ENCODE measurements around the gene CD84.
"Not testable (repeated sequence)": the region's sequence is repeated elsewhere in the genome, so short reads cannot be mapped to it uniquely, and the experiment has no call there.

Gene CD84

GRCh38 chr1:160579216-160579701 is at the start of gene CD84:
Gene CD84 (minus strand): TSS chr1:160579496. CDS start chr1:160579437, 59 bp downstream.
- DNase-seq = no peak

DNA sequence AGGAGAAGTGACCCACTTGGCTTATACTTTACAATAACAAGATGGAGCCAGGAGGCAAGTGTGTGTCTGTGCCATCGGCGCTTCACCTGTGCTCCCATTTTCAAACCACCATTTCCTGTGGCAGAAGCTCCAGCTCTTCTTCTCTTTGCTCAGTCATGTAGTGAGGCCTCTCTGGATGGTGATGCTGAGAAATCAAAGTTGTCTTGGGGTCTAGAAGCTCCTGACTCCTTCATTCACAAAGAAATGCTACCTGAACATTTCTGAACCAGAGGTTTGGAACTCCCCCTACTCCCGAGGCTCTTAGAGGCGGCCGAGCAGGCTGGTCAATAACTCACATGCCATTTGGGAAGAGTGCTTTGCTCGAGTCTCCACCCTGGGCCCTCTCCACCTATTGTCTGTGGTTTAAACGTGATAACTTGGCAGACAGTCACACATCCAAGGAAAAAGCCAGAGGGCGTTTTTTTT is 49.5 kb upstream of the CD84 start:
- DNase-seq = no peak

DNA sequence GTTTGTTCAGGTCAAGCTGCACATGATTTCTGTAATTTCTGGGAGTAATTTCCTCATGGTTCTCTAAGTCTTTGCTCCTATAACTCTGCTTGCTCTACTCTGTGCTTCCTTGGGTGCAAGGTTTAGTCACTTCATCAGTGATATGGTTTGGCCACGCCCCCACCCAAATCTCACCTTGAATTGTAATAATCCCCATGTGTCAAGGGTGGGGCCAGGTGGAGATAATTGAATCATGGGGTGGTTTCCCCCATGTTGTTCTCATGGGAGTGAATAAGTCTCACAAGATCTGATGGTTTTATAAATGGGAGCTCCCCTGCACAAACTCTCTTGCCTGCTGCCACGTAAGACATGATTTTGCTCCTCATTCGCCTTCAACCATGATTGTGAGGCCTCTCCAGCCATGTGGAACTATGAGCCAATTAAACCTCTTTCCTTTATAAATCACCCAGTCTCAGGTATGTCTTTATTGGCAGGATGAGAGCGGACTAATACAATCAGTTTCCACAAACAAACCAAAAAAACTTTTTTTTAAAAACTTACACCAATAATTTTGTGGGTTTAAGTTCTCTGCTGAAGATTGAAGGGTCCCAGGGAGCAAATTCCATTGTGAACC is 48.5 kb upstream of the CD84 start:
- not testable (repeated sequence) for DNase-seq

GRCh38 chr1:160626509-160627342 is 47.4 kb upstream of the CD84 start:
- no peak for DNase-seq

DNA sequence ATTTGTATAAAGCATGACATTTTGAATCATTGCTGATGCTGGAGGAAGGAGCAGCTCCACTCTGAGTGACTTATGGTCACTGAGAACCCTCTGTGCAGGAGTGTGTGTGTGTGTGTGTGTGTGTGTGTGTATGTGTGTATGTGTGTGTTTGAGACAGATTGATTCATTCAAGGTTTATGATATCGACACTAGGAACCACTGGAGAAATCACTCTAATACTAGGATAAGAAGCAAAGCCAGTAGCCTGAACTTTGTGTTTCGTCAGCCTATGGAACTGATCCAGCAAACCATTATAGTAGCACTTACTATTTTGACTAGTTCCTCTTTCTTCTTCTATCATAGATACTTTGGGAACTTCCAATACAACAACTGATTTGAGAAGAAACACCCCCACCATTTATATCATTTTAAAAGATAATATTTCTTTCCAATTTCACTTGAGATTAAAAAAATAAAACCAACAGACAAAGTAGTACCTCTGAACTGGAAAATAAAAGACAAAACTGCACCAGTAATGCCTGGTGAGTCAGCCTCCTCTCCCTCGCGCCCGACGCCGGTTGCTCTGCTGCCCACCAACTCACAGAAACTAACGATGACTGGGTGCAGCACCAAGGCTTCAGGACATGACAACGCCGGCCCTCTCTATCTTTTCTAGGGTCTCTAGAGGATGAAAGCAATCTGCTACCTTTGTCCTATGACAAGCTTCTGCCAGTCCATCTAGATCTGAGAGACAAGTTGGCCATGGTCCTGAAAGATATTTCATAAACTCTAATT is 46.6 kb upstream of the CD84 start:
- DNase-seq = no peak

DNA sequence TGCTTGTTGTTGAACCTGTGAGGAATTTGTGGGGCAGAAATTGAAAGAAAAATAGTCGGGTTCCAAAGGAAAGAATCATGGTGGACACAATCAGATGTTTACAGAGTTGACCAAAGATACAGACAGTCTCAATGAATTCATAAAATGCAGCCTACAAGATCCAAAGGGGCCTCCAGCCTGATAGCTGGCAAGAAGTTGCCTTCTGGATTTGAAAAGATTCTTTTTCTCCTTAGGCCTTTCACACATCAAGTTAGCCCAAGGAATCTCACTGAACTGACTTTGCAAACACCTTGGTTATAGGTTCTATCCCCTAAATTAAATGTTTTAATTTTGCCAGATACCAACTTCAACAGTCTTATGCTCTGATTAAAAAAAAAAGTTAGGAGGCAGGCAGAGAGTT is 46.0 kb upstream of the CD84 start:
- DNase-seq = no peak

DNA sequence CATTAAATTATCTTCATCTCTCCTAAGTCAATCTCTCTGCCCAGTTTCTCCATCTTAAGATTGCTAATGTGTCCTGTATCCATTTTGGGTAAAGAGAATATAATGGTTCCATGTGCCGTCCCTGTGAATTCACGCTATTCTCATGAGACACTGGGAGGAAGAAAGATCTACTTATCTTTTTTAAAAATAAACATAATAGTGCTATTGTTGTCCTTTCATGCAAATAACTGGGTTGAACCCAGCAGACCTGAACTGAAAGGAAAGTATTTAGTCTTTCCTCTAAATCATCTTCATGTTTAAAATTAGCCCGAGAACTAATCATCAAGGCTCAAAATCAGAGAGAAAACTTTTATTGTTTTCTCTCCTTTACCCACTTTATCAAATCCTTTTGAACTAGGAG is 45.2 kb upstream of the CD84 start:
- DNase-seq = no peak

GRCh38 chr1:160623862-160624261 is 44.6 kb upstream of the CD84 start:
- DNase-seq = no peak

GRCh38 chr1:160623227-160623633 is 43.9 kb upstream of the CD84 start:
- DNase-seq = no peak

GRCh38 chr1:160622501-160623226 is 43.4 kb upstream of the CD84 start:
- DNase-seq = no peak

- DNase-seq = no peak
These were observed 42.5 kb upstream of the CD84 start for GRCh38 chr1:160621633-160622413.

DNA sequence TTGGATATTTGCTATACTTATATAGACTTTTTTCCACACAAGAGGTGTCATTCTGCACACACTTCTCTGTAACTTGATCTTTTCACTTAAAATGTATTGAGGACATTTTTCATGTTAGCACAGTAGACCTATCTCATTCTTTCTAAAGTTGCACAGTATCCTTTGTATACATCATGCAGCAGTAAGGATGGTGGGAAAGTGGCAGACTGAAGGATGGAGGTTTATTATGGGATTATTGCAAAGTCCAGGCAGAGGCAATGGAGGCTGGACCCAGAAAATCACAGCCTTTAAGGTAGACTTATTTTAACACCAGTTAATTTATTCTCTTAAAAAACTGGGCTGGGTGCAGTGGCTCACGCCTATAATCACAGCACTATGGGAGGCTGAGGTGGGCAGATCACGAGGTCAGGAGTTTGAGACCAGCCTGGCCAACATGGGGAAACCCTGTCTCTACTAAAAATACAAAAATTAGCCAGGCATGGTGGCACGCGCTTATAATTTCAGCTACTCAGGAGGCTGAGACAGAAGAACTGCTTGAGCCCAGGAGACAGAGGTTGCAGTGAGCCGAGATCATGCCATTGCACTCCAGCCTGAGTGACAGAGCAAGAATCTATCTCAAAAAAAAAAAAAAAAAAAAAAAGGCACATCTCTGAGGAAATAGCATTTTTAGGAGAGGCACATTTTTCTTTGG is 41.8 kb upstream of the CD84 start:
- DNase-seq = no peak

- no peak for DNase-seq
These were observed 40.5 kb upstream of the CD84 start for GRCh38 chr1:160619742-160620277.

DNA sequence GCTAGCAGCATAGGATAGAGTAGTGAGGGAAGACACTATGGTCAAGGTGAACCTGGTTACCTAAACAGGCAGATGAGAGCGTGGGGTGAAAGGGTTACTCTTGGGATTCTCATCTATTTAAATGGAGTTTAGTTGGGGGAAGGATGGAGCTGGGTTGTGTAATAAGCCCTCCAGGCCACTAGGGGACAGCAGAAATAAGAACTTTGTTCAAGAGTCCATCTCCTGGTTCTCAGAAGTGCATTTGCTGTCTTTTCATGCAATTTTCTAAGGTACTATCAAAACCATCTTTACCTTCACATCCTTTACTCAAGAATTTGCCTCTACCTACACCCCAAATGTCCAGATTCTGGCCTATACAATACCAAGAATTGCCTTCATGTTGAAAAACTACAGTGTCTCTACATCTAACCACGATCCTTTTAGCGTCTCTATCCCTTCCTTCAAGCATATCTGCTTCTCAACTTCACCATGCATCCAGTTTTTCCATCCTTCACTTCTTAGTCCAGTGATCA is 39.5 kb upstream of the CD84 start:
- DNase-seq = no peak

GRCh38 chr1:160618327-160618726 is 39.0 kb upstream of the CD84 start:
- DNase-seq = no peak

GRCh38 chr1:160615660-160616059 is 36.4 kb upstream of the CD84 start:
- DNase-seq = no peak

- DNase-seq = no peak
These were observed 35.1 kb upstream of the CD84 start for GRCh38 chr1:160614410-160614809.

GRCh38 chr1:160612613-160613218 is 33.4 kb upstream of the CD84 start:
- no peak for DNase-seq

DNA sequence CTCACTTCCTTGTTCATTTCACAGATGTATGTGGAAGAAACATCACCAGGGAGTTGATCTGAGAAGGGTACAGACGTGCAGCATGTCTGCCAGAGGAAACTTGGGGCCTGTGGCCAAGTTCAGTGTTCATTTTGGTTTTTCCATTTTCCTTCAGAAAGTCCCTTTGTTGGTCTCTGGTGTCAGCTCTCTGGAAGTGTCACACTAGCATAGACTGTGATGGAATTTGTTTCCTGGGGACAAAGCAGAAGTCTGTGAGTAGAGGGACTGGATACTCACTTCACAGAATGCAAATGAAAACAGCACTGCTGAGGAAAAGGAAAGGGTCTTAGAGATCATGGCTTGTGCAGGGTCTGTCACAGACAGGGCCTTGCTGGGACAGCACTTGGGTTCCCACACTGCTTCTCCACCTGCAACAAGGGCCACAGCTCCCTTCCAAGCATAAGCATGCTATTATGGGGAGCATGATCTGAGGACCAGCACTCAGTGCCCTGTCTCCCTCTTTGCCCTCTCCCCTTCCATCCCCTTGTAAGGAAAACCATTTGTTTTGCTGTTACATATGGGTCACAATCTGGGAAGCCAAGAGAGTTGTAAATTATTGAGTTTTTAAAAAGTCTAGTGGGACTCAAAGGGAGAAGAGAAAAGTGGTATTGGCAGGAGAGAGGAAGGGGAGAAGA is 31.4 kb upstream of the CD84 start:
- no peak for DNase-seq

- DNase-seq = no peak
These were observed 29.6 kb upstream of the CD84 start for GRCh38 chr1:160608941-160609340.

Data from DMS79 treated with DMSO at 0.1 percent for 48 hours (cell line).